HPDE6-E6E7 (cell line): ENCODE results near the gene PDZD2.
"Not testable (repeated sequence)": the region's sequence is repeated elsewhere in the genome, so short reads cannot be mapped to it uniquely, and the experiment has no call there.

Experiments used
- DNase-seq: peaks from one replicate; pipeline ENCODE4 v3.0.0; 2011; ENCODE audit warnings: missing footprints; ENCODE audit errors: extremely low spot score

Gene PDZD2

DNA sequence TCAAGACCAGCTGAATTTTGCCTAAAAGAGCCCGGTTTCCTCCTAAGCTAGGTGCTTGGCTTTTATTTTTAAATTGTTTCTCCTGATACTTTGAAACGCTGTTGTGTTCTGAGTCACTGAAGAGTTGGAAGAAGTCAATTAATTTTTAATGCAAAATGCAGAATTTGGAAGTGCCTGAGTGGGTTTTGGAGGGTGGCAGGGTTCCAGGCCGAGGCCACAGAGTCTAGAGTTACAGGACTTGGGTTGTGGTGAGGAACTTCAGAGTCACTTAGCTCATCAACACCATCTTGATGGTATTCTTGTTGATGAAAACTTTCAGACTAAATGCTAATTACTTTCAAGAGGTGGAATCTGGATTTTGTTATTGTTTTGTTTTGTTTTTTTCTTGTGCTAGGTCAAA lies 130.6 kb downstream of the PDZD2 start:
- no peak for DNase-seq

DNA sequence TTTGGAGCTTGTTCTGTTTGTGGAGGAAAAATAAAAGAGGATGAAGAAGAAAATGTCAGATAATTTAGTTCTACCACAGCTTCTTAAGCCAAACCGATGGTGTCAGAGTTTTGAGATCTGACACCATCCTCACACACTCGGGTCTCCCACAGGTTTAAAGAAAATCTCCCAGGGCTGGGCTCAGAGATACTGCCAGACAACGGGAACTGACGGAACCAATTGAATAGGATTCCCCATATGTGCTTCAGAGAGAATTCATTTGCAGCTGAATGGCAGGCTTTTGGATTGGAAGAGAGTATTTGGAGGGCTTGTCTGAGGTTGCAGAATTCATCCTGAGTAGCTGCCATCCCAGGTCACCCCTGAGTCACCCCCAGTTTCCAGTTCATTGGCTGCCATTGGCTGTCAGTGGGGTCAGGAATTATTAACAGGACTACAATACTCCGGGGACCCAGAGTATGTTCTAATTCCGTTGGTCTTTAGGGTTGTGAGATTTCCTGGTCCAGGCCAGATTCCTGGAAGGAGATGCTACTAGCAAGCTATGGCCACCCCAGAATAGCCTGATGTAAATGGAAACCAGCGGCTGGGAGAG lies 131.3 kb downstream of the PDZD2 start:
- no peak for DNase-seq

DNA sequence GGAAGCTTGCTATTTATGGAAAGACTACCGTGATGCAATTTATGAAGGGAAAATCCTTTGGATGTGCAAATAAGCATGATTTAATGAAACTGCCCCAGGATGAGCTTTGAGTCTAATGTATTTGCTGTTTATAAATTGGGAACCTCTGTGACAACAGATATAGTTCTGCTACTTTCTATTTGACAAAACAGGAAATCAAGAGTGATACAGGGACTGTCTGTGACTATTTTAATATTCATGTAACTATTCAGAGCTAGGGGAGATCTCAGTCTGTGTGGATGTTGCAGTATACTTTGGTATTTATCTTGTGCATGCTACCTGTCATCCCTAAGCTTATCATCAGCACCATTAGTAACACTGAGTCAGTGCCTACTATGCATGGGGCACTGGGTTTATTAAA lies 132.1 kb downstream of the PDZD2 start:
- no peak for DNase-seq

DNA sequence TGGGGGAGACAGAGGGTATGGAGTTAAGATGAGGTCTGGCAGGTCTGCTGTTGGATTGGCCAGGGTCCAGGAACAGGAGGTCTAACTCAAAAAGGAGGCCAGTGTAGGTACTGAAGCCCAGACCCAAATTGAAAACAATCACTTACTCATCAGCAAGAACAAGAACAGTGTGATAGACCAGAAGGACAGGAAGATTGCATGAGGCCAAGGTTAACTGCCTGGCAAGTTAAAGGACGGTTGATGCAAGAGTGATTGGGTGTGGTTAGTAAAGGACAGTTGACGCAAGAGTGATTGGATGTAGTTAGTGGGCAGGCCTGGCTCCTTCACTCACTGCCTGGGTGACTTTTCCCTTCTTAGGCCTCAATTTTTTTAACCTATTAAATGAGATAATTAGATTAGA lies 132.6 kb downstream of the PDZD2 start:
- DNase-seq = no peak

DNA sequence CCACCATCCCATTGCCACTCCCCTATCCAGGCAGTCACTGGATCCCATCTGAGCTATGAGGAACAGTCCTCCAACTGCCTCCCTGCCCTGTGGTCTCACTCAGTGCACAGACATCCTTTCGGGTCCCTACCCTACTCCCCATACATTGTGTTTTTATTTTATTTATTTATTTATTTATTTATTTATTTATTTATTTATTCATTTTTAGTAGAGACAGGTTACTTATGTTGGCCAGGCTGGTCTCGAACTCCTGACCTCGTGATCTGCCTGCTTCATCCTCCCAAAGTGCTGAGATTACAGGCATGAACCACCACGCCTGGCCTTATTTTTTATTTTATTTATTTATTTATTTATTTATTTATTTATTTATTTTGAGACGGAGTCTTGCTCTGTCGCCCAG lies 137.4 kb downstream of the PDZD2 start:
- DNase-seq = not testable (repeated sequence)

DNA sequence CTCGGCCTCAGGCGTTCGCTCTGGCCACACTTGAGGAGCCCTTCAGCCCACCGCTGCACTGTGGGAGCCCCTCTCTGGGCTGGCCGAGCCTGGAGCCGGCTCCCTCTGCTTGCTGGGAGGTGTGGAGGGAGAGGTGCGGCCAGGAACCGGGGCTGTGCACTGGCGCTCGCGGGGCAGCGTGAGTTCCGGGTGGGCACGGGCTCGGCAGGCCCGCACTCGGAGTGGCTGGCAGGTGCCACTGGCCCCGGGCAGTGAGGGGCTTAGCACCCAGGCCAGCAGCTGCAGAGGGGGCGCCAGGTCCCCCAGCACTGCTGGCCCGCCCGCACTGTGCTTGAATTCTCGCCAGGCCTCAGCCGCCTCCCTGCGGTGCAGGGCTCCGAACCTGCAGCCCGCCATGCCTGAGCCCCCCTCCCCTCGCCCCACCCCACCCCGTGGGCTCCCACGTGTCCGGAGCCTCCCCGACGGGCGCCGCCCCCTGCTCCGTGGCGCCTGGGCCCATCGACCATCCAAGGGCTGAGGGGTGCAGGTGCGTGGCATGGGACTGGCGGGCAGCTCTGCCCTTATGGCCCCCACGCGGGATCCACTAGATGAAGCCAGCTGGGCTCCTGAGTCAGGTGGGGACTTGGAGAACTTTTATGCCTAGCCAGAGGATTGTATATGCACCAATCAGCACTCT lies 138.2 kb downstream of the PDZD2 start:
- DNase-seq = no peak

DNA sequence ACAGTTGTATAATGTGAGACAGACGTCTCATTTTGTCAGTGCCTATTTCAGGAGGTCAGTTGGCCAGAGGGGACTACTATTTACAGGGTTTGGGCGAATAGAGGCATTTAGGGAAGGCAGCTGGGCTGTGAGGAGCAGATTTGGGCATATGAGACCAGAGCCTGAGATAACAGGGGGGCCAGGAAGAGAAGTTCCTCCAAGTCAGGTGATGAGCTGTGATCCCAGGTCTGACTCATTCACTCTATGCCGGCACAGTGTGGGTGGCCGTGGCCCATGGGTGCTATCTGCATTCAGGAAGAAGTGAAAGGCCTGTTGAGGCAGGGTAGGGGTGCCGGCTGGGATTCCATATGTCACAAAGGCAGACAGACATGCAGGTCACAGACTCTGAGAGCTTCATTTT lies 142.8 kb downstream of the PDZD2 start:
- peak; percentile 15 for DNase-seq

DNA sequence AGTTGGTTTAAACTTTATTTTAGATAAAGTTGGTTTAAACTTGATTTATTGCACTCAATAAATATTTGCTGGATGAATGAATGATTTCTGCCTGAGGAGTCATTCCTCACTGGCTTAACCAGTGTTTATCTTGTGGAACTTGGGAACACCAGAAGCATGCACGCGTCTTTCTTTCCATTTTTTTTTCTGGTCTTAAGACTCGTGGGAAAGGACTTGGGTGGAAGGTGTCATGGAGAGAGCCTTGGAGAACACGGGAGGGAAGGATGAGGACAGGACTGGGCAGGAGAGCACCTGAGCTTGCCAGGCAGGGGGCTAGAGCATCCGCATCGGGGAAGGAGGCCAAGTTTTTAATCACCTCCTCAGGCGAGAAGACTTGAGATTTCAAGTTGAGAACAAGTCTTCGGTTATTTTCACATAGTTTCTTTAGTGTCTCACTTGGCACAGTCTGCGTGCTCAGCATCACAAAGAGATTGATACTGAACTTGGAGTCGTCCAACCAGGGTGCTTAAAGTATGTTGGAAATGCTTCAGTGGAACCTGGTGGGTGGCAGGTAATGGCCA lies 144.2 kb downstream of the PDZD2 start:
- no peak for DNase-seq

DNA sequence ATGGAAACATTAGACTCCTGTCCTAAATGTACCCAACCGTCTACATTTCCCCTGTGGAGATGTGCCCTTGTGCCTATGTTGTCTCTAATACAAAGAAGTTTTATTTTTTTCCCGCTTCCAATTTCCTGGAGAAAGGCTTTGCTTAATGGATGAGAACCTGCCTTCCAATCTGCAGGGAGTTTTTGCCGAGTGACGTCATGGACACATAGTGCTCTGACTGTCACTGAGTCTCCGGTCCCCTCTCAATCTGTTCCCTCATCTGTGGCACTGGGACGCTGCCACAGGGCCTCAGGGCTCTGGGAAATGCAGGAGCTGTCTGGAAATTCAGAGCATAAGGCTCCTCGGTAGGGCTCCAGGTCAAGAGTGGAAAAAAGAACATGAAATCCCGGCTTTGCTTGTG lies 144.8 kb downstream of the PDZD2 start:
- no peak for DNase-seq

DNA sequence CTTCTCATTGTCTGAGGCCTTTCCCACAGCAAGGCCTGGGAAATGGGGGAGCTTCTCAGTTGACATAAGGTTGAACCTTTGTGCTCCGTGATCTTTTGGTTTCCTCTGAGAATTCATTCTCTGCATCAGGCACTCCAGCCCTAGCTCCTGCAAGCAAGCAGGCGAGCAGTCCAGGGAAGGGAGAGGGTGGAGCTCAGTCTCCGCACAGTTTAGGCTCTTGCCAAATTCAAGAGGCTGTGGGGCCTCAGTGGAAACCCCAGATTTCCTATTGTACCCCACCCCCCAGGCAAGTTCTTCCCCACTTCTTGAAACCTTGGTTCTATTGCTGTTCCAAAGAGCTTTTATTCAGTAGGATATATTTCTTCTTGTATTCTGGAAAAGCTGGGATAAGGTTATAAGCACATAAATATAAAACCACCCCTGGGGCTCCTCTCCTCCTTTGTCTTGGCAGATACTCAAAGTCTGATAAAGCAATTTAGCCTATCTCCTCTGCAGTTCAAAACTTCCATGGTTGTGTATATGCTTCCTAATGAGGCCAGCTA lies 147.2 kb downstream of the PDZD2 start:
- no peak for DNase-seq

DNA sequence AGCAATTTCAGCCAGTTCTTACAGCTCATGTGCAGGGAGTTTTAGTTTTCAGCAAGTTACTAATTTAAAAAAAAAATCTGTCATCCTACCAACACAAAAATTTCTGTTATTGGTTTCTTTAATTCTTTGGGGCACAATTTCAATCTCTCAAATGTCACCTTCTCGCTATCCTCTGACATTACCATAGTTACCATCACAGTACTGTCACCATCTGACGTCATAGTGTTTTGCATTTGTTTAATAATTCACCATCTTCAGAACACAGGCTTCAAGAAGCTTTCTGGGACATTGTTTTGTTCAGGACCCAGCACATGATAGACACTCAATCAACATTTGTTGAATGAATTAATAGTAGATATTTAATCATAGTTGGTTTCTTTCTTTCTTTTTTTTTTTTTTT lies 155.1 kb downstream of the PDZD2 start:
- DNase-seq = no peak

DNA sequence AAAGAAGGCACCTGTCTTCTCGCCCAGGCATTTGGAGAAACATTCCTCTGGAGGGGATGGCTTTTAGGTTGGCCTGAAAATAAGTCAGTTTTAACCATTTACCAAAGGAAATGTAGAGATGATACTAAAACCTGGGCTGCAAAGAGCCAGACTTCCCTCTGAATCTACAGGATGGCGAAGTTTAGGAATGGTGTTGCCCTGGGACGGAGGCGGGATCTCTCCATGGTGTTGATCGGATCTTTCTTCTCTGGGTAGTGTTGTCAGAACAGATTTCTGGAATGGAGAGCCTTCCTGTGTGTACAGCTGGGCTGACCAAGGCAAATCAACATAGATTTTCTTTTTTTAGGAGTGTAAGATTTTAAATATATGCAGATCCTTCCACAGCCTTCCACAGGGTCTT lies 159.2 kb downstream of the PDZD2 start:
- DNase-seq = no peak

DNA sequence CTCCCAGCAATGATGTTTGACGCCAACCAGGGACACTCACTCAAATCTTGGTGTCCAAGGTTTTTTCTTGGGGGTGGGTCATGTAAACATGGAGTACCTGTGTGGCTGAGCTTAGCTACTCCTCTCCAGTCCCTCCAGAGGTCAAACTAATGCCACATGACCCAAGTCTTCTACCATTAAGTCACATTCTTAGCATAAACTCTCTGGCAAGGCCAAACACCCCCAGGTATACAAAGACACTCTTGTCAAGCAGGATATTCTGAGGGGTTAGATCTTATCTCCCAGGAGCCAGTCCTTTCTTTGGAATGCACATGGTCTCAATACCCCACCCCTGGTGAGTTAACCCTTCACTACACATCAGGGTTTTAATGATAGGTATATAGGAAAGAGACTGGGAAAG lies 161.4 kb downstream of the PDZD2 start:
- no peak for DNase-seq

DNA sequence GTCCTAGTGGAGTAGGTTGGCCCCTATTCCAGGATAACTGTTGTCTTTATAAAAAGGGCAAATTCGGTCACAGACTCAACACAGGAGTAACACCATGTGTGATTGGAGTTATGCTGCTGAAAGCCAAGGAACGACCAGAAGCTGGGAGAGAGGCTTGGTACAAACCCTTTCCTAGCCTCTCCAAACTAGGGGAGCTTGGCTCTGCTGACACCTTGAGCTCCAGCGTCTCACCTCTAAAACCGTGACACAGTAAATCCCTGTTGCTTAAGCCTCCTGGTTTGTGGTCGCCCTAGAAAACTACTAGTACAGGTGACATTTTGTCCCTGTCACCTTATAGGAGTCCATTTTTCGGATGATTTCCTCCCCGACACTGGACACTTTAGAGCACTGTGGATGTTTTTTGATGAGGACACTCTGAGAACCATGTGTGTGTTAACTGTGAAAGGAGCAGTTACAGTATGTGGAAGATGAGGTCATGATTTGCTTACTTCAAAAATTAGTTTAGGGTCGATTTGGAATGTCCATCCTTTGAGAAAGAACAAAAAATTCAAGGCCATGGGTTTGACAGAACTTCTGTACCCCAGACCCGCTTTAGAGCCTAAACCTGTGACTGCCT lies 167.0 kb downstream of the PDZD2 start:
- DNase-seq = no peak

DNA sequence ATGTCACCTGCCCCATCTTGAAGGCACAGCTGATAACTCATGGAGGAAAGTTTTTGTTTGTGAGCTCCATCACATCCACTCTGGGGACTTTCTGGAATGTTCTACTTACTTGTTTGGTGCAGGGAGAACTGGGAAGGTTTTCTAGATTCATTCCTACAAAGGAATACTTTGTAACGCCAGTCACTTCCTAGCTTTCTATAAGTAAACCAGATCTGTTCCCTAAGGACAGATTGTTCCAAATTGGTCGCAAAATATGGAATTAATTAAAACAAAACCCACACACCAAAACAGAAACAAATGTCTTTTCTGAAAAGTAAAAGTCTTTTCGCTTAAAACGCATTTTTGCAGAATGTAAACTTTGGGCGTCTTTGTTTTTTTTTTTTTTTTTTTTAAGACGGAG lies 167.6 kb downstream of the PDZD2 start:
- no peak for DNase-seq

DNA sequence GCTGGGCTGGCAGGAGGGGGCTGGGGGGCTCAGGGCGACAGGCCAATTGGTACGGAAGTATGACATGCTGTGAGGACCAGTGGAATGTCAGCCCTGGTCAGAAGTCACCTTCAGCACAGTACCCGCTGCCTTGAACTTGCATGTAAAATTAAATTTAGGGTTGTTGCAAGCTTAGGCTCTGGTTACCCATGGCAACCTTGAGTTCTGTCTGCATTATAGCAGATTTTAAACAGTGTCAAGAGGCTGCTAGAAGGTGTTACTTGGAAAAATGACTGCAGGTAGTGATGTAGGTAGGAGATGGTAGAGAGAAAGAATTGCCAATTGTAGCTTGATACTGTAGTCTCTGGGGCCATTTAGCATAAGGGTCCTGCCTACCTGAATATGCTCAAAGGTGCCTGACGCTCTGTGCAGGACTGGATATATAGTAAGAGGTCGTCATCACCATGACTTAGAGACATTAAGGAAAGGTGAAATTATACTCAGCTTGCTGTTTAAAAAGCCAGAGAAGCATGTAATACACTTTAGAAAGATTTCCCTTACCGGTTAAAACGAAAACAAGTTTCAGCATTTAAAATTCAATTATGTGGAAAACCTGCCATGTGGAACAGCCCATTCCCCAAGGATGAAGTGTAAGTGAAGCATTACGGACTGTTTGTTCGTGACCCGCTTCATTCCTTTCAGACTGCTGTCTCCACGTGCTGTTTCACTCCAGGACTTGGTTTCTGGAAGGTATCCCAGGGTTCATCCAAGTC lies 169.0 kb downstream of the PDZD2 start:
- DNase-seq = no peak

DNA sequence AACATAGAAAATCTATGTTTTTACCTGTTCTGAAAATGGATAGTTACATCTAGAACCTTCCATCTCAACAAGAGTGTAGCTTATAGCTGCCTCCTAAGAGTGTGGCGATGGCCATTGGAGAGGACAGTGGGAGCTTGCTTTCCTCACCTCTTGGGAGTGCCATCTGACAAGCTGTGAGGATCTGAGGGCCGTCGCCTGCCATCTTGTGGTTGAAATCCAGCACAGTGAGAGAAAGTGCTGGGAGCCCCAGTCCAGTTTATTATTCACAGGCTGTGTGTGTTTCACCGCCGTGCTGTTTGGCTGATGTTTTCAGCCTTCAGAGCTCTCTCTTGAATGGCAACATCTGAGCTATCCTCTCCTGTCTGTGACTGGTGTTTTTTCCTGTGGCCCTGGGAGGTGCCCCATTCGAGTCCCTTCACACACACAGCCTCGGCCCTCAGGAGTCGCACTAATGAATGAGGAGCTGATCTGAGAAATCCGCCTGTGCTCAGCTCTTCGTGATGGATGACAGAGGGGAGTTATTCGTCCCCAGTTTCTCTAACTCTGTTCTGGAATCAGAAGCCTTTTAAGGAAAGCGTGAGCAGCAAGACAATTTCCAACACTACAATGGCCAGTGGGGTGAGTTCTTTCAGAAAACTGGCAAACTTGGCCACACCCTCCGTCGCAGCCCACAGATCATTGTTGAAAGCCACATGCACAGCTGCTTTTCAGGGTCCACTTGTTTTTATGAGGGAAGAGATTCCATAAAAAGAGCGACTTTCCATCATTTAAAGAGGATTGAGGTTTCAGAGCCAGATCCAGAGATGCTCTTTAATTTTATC lies 170.3 kb downstream of the PDZD2 start:
- peak; percentile 85 for DNase-seq

DNA sequence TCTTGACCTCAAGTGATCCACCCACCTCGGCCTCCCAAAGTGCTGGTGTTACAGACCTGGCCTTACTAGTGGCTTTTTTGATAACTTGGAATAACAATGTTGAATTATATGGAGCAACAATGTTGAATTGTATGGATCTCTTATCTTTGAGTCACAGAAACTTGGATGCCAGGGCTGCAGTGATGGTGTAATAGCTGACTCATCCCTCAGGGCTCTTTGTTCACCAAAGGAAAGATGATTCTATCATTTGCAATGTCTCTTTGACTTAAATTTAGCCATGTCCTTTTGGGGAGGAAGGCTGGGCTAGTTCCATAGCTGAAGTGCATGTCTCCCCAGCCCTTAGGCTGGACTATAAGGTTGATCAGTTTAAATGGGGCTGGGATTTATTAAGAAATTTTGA lies 172.3 kb downstream of the PDZD2 start:
- DNase-seq = peak; percentile 85

DNA sequence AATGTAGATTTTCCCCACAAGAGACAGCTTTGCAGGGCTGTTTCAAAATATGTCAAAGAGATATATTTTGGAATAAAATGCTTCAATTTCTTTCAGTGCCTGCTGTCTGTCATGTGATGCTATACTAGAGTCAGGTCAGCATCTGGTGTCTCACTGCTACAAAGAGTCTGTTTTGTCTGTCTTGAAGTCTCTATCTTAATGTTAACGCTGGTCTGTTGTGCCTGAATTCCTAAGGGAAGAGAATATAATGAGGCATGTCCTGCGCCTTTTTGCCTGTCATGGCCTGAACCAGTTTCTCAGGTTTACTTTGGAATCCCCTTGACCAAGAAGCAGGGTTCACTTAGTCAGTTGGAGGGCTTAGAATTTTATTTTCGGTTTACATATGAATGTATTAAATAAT lies 176.4 kb downstream of the PDZD2 start:
- no peak for DNase-seq

DNA sequence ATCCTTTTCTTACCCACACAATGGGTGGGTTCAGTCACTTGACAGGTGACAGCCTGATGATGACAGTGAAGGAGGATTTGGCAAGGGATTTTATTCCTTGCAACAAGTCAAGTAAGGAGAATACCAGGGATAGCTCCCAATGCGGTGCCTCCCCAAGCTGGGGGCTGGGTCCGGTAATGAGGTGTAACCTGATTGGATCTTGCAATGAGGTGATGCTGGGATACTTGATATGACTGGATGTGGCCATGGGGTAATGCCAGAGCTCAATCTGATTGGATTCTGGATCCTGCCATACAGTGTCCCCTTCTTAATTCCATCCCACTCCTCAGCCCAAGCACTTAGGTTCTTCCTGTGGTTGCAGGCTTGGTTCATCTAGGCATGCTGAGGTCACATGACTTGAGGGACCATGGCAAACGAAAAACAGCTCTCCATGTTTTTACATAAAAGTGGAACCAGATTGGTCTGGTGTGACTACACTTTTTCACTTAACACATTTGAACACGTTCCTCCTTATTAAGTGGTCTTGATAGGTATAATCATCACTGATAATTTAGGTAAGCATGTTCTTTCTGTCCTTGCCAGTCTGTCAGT lies 181.1 kb downstream of the PDZD2 start:
- DNase-seq = no peak

DNA sequence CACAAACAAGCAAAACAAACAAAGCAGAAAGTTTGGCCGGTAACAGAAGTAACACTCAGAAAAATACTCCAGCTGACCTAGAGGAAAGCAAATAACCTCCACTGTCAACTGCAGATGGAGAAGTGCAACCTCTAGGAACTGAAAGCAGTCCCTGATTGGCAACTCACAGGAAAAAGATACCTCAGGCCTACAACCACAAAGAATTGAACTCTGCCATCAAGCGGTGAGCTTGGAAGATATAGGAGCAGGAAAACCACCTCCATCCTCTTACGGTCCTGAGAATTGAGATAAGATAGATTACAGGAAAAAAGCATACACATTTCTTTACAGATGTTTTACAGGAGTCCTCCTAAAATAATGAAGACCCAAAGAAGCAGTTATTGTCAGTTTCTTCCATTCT lies 184.5 kb downstream of the PDZD2 start:
- DNase-seq = no peak
